T-helper 22 cell (primary cell): Measurements from ENCODE around the gene DENND1C.

Experiments
- DNase-seq: peaks from one replicate; pipeline ENCODE4 v3.0.0-alpha.2; 2020; ENCODE audit warnings: low read depth

DENND1C gene, protein sequence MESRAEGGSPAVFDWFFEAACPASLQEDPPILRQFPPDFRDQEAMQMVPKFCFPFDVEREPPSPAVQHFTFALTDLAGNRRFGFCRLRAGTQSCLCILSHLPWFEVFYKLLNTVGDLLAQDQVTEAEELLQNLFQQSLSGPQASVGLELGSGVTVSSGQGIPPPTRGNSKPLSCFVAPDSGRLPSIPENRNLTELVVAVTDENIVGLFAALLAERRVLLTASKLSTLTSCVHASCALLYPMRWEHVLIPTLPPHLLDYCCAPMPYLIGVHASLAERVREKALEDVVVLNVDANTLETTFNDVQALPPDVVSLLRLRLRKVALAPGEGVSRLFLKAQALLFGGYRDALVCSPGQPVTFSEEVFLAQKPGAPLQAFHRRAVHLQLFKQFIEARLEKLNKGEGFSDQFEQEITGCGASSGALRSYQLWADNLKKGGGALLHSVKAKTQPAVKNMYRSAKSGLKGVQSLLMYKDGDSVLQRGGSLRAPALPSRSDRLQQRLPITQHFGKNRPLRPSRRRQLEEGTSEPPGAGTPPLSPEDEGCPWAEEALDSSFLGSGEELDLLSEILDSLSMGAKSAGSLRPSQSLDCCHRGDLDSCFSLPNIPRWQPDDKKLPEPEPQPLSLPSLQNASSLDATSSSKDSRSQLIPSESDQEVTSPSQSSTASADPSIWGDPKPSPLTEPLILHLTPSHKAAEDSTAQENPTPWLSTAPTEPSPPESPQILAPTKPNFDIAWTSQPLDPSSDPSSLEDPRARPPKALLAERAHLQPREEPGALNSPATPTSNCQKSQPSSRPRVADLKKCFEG

DNA sequence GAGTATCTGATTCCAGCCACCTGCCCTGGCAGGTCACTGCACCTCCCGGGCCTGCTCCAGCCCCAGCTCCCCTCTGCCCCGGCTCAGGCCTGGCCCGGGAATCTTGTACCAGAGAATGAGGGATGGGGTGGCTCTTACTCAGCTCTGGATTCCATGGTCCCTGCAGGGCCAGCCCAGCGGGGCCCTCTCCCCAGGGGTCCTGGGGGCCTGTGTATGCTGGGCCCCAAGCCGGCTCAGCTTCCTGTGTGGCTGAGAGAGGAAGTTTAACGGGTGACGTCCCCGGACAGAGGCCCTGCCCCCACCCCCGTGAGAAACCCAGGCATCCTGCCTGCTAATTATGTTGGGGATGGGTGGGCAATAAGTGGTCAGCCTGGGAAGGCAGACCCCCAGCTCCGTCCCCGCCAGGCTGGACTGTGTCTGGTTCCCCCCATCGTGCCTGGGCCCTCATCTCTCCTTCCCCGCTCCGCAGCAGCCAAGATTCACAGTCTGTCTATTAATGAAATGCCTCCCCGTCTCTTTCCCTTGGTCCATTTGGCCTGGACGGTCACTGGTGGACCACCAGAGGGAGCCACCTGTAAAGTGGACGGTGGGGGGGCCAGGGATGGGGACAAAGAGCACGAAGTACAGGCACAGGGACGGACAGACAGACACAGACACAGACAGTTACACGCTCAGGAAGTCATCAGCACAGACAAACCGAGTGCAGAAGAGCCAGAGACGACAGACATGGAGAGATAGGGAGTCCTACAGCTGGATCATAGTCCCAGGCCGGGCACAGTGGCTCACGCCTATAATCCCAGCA lies at the start of gene DENND1C:
TSS of gene DENND1C (minus strand) at position 247 of the 802 bp plus-strand sequence. CDS start at position 155, 92 bp downstream.
- no peak for DNase-seq

DNA sequence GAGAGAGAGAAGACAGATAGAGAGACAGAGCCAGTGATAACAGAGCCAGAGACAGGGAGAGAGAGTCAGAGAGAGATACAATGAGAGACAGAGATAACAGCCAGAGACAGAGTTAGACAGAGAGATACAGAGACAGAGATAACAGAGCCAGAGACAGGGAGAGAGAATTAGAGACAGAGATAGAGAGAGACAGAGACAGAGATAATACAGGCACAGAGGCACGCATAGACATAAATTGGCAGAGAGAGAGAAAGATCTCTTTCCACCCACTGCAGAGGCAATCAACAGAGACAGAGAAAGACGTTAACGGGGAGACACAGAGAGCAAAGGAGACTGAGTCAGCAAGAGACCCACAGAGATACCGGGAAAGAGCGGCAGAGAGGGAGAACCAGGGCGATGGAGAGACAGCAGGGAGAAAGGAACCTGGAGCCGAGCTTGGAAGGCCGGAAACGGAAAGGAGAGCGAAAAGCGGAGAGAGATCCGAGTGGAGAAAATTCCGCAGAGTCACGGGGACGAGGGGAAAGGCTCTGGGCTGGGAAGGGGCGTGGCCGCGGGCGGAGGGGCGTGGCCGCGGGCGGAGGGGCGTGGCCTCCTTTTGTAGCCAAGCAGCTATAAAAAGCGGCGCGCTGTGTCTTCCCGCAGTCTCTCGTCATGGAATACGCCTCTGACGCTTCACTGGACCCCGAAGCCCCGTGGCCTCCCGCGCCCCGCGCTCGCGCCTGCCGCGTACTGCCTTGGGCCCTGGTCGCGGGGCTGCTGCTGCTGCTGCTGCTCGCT lies 49.0 kb upstream of the DENND1C start, which contains the start of gene TNFSF9:
TSS of gene TNFSF9 (plus strand) at position 641 of the 777 bp plus-strand sequence. CDS start at position 652, 11 bp downstream.
- peak; percentile 65 for DNase-seq

- DNase-seq: no peak
These were observed 48.4 kb upstream of the DENND1C start for GRCh38 chr19:6529937-6530385.

DNA sequence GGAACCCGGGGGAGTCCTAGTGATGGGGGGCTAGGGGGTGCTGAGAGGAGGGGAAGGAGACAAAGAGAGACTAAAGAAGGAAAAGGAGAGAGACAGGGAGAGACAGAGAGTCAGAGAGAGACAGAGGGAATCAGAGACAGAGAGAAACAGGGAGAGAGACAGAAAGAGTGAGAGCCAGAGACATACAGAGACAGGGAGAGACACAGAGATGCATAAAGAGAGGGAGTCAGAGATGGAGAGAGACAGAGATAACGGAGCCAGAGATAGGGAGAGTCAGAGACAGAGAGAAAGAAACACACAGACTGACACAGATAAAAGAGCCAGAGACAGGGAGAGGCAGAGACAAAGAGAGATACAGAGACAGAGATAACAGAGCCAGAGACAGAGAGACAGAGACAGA lies 47.8 kb upstream of the DENND1C start:
- no peak for DNase-seq

GRCh38 chr19:6528544-6529121 lies 47.0 kb upstream of the DENND1C start:
- DNase-seq: no peak

GRCh38 chr19:6527893-6528543 lies 46.4 kb upstream of the DENND1C start:
- no peak for DNase-seq

GRCh38 chr19:6524311-6524710 lies 42.7 kb upstream of the DENND1C start:
- DNase-seq: no peak

GRCh38 chr19:6522712-6523111 lies 41.1 kb upstream of the DENND1C start:
- no peak for DNase-seq

DNA sequence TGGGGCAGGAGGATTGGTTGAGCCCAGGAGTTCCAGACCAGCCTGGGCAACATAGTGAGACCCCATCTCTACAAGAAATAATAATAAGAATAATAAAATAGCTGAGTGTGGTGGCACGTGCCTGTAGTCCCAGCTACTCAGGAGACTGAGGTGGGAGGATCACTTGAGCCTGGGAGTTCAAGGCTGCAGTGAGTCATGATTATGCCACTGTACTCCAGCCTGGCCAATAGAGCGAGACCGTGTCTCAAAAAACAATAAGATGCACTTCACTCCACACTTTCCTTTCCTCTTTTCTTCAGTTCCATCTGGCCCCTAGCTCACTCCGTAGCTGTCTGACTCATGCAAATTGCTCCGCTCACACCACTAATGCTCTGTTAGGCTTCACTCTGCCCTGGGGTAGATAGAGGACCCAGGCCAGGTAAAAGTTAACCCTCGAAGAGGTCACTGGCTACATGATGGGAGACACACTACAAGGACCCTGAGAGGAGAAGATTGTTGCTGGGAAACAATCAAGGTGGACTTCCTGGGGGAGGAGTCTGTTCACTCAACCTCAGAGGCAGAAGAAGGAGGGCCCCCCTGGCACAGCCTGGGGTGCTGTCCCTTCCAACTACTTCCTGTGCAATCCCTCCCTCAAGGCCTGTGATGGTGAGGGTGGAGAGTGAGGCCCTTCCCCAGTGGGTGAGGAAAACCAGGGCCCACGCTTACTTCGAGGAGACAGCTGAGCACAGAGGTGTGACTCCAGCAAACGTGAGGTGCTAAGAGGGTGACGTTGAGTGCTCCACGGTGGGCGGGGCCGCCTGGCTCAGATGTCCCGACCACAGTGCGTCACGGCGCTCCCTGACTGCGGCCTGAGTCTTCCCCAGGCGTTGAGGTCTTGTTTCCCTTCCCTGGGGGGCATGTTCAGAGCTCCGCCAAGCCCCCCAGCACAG lies 40.4 kb upstream of the DENND1C start:
- peak; percentile 26 for DNase-seq

DNA sequence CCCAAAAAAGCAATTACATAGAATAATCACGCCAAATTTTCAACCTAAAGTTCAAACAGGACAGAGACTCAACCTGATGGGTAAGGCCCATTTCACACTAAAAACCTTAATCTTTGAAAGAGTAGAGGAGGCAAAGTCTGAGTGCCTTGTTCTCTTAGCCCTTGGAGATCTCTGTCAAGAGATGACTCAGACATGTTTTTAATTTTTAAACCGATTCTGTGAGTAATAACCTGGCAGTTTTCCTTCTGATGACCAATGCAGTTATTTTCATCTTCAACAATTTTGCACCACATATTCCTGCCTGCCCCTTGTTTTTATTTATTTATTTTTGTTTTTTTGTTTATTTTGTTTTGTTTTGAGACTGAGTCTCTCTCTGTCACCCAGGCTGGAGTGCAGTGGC lies 37.7 kb upstream of the DENND1C start:
- no peak for DNase-seq

DNA sequence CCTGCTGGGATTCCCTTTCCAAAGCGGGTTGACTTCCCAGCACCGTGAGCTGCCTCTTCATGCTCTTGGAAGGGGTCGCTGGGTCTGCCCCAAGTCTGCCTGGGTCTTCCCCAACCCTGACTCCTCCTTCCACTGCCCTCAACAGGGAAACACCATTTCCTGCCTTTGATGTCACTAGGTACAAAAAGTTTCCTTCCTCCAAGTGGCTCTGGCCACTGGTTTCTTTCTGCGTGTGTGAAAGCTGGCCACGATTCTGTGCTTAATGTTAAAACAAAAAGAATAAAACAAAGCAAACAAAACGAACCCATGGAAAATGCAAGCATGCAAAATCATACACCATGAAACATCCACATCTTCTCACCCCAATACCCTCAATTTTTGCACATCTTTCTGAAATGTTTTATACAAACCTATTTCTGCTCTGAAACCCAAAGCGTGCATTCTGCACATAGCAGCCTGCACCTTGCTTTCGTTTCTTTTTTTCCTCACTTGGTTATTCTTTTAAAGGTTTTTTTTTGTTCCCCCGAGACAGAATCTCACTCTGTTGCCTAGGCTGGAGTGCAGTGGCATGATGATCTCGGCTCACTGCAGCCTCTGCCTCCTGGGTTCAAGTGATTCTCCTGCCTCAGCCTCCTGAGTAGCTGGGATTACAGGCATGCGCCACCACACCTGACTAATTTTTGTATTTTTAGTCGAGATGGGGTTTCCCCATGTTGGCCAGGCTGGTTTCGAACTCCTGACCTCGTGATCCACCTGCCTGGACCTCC lies 36.7 kb upstream of the DENND1C start:
- no peak for DNase-seq

DNA sequence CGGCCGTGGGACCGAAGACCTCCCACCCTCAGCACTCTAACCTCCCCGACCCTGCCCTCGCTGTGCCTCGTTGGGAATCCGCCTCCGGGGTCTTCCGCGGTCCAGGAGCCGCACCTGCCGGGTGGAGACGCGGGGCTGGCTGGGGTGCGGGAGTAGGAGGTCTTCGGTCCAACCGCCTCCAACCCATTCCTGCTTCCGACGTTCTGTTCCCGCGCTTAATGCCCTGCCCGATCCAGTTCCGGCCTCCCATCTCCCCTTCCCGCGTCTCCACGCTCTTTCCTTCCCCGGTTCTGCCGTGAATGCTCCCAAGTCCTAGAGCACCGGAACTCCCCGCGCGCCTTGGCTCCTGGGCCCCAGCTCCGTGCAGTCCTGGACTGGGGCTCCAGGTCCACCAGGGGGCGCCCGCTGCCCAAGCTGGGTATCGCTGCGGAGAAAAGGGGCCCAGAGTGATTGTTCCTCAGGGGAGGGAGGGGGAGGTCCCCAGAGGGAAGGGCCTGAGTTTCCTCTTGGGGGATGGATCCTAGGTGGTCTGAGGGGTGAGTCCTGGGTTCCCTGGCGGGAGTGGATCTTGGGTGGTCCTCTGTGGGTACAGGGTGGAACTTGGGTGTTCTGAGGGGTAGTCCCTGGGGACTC lies 35.2 kb upstream of the DENND1C start:
- peak; percentile 69 for DNase-seq

DNA sequence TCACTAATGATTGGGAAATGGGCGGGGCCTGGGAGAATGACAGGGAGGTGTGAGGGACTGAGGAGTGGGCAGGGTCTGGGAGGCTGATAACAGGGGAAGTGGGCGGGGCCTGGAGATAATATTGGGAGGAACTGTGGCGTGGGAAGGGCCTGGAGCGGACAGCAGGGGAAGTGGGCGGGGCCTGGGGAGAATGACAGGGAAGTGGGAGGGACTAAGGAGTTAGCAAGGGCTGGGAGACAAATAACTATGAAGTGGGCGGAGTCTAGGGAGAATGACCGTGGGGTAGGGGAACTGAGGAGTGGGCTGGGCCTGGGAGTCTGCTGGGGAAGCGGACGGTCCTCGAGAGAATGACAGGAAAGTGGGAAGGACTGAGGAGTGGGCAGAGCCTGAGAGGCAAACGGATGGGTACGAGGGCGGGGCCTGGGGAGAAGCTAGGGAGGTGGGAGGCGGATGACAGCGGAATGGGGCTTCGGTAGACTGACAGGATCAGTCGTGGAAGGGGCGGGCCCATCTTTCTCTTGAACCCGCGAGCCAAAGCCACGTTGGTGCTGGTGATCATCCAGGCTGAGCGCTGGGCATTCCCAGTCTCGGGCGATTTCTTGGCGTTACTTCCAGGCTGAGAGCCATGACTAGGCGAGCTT lies 34.6 kb upstream of the DENND1C start:
- peak; percentile 53 for DNase-seq

DNA sequence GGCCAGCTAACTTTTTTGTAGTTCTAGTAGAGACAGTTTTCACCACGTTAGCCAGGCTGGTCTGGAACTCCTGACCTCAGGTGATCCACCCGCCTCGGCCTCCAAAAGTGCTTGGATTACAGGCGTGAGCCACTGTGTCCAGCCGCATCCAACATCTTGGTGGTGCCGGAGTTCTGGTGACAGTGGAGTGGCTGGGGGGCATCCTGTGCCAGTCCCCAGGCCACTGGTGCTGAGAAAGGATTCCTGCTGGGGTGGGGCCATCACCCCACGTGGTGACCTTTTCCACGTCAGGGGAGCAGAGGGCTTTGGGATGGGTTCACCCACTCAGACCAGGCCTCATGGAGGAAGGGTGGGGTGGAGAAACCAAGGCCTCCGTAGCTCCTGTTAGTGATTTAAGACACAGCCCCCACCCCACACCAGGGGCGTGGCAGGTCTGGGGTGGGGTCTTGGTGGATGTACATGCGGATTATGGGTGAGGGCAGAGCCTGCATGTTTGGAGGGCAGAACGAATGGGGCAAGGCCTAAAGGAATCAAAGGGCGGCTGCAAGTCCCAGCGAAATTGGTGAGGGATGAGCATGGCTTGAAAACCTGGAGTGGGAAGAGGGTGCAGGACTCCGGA lies 33.4 kb upstream of the DENND1C start:
- DNase-seq: no peak

GRCh38 chr19:6514089-6514488 lies 32.5 kb upstream of the DENND1C start:
- no peak for DNase-seq

- DNase-seq: no peak
These were observed 29.0 kb upstream of the DENND1C start for GRCh38 chr19:6510618-6511017.
